ENCODE data around the gene TEX2.

TEX2 gene

GRCh38 chr17:64263000-64263766 lies at the start of gene TEX2:
TSS of gene TEX2 (minus strand) at chr17:64263260. CDS start at chr17:64214217, 49,043 bp downstream.
- DNase-seq (ENCODE audit: low read depth in 2 of 2), result peak; percentile 81 to 82

GRCh38 chr17:64309710-64310109 lies 46.6 kb upstream of the TEX2 start:
- DNase-seq (ENCODE audit: low read depth in 2 of 2), result no peak

DNA sequence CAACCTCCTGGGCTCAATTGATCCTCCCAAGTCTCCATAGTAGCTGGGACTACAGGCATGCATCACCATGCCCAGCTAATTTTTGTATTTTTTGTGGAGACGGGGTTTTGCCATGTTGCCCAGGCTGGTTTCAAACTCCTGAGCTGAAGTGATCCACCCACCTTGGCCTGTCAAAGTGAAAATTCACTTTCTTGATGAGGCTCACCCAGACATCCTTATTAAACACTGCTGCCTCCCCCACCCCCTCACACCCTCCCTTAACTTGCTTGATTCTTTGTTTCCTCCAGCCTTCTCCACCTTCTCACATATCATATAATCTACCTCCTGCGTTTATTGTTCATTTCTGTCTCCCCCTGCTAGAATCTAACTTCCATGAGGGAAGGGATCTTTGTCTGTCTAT lies 46.0 kb upstream of the TEX2 start:
- no peak for DNase-seq (ENCODE audit: low read depth in 2 of 2)

DNA sequence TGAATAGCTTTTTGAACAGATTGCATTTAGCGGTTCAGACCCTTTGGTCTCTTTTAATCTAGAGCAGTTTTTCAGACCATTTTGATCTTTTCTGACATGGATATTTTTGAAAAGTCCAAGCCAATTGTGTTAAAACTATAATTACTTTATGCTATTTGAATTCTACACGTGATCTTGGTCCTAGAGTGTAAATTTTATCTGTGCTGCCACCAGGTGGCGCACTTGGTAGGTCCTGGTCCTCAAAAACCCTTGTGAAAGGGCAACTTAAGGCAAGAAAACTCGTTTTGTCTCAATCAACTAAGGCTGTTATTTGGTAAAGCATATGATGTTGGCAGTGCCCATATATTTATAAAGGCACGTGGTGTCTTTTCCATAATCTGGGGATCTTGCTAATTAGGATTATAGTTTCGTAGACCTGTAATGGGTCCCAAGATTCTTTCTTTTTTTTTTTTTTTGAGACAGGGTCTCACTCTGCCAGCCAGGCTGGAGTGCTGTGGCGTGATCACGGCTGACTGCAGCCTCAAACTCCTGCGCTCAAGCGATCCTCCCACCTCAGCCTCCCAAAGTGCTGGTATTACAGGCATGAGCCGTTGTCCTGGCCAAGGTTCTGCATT lies 43.9 kb upstream of the TEX2 start:
- peak; percentile 58 to 60 for DNase-seq (ENCODE audit: low read depth in 2 of 2)

DNA sequence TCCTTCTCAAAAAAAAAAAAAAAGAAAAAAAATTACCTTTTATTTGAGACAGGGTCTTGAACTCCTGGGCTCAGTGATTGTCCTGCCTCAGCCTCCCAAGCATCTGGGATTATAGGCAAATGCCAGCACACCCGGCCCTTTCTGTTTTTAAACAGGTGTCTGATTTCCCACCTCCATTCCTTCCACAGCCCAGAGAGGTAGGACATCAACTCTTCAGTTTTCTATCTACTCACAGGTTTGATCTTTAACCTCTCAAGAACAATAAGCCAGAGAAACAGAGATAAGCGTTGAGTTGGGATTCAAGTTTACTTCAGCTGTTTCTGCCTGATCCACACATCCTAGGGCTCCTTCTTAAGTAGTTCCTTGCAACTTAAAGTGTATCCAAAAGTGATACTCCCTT lies 41.5 kb upstream of the TEX2 start:
- no peak for DNase-seq (ENCODE audit: low read depth in 2 of 2)

GRCh38 chr17:64300699-64300965 lies 37.6 kb upstream of the TEX2 start:
- no peak for DNase-seq (ENCODE audit: low read depth in 2 of 2)

GRCh38 chr17:64297467-64298088 lies 34.5 kb upstream of the TEX2 start:
- no peak for DNase-seq (ENCODE audit: low read depth in 2 of 2)

- DNase-seq (ENCODE audit: low read depth in 2 of 2), result no peak
Observed at GRCh38 chr17:64296246-64296645, 33.2 kb upstream of the TEX2 start.

- no peak for DNase-seq (ENCODE audit: low read depth in 2 of 2)
Observed at GRCh38 chr17:64295146-64295545, 32.1 kb upstream of the TEX2 start.

- DNase-seq (ENCODE audit: low read depth in 2 of 2), result no peak
Observed at GRCh38 chr17:64291268-64291851, 28.3 kb upstream of the TEX2 start.

DNA sequence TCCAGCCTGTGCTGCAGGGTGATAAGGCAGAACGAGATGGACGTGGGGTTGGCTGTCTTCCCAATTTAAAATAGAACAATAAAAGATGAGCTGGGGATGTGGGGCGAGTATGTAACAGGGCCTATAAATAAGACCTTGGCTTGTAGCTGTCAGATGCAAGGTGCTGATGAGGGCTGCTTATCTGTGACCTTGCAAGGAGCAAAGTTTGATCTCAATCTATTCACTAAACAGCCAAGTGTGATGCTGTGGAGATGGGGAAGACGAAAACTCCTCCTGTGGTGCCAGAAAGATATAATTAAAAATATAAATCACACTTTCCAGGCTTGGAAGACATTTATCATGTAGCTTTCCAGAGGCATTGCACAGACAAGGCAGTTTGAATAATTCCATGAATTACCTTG lies 26.7 kb upstream of the TEX2 start:
- DNase-seq (ENCODE audit: low read depth in 2 of 2), result no peak

- DNase-seq (ENCODE audit: low read depth in 2 of 2), result no peak
Observed at GRCh38 chr17:64282753-64283080, 19.7 kb upstream of the TEX2 start.

DNA sequence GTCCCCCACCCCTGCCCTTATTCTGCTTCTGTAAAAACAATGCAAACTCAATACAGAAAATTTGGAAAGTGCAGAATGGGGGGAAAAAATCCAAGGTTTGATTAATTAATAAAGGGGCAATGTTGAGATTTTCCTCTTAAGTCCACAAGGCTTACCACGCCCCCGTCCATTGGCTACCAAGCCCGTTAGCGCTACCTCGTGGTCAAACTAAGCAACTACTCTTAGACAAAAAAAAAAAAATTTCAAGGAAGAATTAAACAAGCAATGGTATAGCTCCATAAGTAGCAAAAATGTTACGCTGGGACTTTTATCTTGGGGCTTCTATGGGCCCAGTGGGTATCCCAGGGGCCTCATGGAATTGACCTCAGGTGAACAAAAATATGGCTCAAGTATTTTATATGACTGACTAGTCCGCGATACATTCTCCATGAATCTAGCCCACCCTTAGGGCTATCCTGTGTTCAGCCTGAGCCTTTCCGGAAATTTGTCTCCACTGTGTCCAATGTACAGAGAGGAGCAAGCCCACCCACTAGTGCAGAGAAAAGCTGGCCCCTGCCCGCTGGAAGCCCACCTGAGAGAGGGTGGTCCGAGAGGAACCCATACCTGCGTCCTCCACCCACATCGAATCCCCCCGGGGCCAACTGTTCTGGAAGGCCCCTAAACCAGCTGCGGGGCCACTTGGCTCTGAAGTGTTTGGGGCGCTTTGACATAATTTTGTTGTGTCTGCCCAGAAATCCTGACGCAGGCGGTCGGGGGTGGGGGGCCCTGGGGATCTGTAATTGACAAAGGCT lies 19.1 kb upstream of the TEX2 start:
- peak; percentile 35 to 46 for DNase-seq (ENCODE audit: low read depth in 2 of 2)

DNA sequence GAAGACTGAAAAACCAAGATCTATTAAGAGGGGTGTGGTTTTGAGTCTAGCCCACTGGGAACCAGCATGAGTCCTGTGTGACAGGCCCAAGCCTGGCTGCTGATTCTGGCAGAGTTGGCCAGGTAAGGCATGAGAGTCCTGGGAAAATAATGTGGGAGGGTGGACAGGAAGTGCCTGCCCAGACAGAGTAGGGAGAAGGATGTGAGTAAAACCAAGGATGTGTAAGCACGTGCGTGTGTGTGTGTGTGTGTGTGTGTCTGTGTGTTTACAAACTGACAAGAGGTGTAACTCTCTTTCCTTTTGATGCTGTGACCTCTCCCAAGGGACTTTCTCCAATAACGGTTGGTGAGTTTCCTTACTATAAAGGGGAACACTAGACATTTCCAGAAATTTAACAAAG lies 15.6 kb upstream of the TEX2 start:
- DNase-seq (ENCODE audit: low read depth in 2 of 2), result no peak

GRCh38 chr17:64277831-64278562 lies 14.9 kb upstream of the TEX2 start:
- DNase-seq (ENCODE audit: low read depth in 2 of 2), result no peak

DNA sequence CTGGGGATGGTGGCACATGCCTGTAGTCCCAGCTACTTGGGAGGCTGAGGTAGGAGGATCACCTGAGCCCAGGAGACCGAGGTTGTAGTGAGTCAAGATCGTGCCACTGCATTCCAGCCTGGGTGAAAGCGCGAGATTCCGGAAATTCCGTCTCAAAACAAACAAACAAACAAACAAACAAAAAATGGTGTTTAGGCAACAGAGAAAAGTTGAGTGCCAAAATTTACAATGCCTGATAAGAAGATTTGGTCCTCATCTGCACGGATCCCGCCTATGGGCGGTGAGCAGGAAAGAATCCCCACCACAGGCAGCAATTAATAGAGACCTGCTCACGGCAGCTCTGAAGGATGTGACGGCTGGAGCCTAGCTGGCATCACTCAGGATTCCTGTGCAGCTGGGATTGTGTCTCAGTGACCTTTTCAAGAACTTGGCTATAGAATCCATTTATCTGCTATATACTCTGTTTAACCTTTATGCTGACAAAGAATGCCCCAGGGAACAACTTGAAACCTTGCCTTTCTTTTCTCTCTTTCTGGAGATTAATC lies 14.0 kb upstream of the TEX2 start:
- DNase-seq (ENCODE audit: low read depth in 2 of 2), result no peak

GRCh38 chr17:64275016-64275415 lies 12.0 kb upstream of the TEX2 start:
- no peak for DNase-seq (ENCODE audit: low read depth in 2 of 2)

- no peak for DNase-seq (ENCODE audit: low read depth in 2 of 2)
Observed at GRCh38 chr17:64273006-64273405, 9.9 kb upstream of the TEX2 start.

GRCh38 chr17:64270885-64271284 lies 7.8 kb upstream of the TEX2 start:
- no peak for DNase-seq (ENCODE audit: low read depth in 2 of 2)

DNA sequence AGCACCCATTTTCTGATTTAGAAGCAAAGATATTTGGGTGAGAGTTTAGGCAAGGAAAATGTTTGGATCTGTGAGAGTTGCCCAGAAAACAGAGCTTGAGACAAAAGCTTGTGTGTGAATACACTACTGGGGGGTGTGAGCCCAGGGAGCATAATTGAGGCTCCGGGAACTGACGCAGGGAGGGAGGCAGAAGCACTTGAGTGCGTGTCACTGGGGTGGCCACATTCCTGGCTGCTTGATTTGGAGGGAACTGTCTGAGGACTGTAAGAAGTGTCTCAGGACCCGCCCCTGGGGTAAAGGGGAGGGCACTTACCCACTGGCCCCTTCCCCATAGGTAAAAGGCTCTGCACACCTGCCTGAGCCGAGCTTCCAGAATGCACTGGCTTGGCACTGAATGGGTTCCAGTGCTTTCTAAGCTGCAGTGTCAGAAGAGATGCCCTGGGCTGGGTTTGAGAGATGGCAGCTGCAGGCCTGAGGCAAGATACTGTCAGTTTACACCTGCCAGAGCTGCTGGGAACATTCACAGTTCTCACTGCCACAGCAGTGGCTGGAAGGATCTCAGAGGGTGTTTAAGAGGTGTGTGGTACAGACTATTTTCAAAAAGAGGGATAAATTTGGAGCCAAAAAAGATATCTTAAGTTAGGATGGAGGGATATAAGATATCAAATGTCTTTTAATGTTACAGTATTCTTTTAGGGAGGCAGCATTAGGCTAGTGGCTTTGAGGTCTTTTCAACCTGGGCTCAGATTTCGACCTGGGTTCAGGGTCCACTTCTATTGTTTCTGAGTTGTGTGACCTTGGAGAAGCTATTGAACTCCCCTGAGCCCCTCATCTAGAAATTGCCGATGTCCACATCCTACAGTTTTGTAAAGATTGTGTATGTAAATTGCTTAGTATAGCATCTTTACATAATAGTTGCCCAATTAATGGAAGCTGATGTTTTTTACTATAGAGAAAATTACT lies 6.9 kb upstream of the TEX2 start:
- no peak for DNase-seq (ENCODE audit: low read depth in 2 of 2)

Measured in activated CD4-positive, alpha-beta T cell treated with anti-CD3 and anti-CD28 coated beads for 24 hours (primary cell).